NCI-H510A treated with DMSO at 0.1 percent for 48 hours (cell line): ENCODE results near the gene OR13C3.
"Not testable (repeated sequence)": the region's sequence is repeated elsewhere in the genome, so short reads cannot be mapped to it uniquely, and the experiment has no call there.

ENCODE experiments used
- DNase-seq: peaks from one replicate; lab custom pipeline; 2025; lab: John Stamatoyannopoulos, UW

OR13C3 gene

DNA sequence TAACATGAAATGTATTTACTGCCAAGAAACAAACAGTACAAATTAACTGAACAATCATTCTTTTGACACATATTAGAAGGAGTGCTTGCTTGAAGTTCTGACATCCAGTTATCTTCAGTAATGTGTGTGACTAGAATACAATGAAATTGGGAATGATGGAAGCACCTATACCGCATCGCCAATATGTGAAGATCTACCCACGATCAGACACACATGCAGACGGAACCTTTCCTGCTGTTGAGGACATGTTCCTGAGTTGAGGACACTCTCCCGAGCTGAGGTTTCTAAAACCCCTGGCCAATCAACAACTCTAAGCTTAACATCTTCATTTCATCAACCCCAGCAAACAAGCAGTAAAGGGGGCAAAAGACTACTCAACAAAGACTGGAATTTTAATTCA, at the start of gene OR13C3:
TSS of gene OR13C3 (minus strand) at position 101 of the 400 bp plus-strand sequence. CDS start 133 bp downstream, outside the sequence.
- DNase-seq, result no peak

DNA sequence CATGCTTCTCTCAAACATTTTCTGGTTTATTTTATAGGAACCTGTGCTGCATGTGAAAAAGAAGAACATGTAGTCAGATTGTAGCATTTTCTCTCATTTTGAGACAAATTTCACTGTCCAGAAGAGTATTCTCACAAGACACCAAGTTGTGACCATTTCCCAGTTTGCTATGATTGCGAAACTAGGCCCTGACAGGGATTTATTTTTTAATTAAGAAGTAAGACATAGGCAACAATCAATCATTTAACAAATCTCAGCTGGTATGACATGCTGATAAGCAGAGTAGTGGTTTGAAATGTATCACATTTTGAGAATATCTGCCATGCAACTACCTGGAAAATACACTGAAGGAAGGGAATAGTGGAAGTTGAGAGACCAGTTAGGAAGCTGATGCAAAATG, 43.9 kb upstream of the OR13C3 start:
- DNase-seq, result no peak

DNA sequence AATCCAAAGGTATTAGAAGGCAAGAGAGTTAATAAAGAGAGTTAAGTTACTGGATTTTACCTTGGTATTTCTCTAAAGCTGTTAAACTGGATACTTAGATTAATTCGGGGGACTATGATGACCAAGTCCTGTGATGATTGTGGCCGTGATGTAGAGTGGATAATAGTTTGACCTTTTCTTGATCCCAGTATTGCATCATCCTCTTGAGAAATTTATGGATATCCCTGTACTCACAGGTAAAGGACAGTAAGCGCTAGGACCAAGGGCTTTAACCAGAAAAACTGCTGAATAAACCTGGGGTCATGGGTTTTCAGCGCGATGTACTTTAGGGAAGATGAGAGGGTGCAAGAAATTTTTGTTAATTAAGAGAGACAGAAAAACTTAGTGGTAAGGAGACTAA, 40.6 kb upstream of the OR13C3 start:
- no peak for DNase-seq

DNA sequence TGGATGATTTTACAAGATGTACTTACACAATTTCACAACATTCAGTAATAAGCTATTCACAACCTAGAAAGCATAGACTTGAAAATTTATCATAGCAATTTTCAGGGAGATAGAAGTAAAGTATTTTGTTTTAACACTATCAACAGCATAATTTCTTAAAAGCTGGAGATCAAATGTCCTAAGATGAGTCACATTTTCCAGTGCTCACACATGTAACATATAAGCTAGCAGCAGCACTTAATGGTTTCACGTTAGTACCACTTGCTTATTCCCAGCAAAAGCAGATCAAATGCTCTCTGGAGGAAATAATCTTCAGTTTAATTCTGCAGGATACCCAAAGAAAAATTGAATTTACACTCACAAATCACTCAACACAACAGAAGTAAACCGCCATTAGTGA, 38.8 kb upstream of the OR13C3 start:
- DNase-seq, result no peak

DNA sequence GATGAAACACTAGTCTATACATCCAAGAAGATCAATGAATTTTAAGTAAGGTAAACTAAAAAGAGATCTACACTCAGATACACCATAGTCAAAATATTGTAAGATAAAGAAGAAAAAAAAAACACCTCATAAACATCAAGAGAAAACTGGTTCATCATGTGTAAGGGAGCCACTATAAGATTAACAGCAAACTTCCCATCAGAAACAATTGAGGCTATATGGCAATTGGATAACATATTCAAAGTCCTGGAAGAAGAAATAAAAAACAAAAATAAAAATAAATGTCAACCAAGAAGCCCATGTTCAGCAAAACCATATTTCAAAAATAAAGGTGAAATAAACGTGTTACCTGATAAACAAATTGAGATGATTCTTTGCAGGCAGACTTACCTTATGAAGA, 36.0 kb upstream of the OR13C3 start:
- peak; percentile 1 for DNase-seq

DNA sequence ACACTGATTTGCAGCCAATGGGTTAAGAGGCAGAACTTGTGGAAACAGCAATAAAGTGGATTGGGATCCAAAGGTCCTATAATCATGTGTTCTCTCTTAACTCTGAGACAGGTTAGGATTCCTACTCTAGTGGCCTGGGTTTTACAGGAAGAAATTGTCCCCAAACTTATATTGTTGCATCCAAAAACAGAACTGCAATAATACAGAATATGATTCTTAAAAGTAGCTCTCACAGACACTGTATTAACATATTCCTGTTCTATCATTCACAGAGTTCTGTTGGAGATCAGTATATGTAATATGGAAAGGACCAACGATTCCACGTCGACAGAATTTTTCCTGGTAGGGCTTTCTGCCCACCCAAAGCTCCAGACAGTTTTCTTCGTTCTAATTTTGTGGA, 32.2 kb upstream of the OR13C3 start, which contains the start of gene OR13C8:
TSS of gene OR13C8 (plus strand) at position 301 of the 400 bp plus-strand sequence. CDS start at position 301, 0 bp downstream.
- DNase-seq, result no peak

DNA sequence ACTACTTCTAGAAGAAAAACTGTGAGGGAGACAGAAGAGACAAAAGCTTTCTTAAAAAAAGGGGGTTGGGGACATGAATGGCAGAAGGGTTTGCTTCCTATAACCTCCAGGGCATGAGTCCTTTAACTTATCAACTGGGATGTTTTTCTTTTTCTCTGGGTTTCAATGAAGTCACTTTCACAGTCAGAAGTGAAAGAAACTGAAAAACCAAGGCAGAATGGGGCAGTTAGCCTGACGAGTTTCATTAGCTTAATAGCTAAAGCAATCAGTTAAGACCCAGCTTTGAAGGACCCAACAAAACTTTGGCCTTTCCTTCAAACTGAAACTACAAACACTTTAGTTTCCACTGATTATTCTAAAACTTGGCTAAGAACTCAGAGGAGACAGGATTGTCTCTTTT, 27.7 kb upstream of the OR13C3 start:
- no peak for DNase-seq

DNA sequence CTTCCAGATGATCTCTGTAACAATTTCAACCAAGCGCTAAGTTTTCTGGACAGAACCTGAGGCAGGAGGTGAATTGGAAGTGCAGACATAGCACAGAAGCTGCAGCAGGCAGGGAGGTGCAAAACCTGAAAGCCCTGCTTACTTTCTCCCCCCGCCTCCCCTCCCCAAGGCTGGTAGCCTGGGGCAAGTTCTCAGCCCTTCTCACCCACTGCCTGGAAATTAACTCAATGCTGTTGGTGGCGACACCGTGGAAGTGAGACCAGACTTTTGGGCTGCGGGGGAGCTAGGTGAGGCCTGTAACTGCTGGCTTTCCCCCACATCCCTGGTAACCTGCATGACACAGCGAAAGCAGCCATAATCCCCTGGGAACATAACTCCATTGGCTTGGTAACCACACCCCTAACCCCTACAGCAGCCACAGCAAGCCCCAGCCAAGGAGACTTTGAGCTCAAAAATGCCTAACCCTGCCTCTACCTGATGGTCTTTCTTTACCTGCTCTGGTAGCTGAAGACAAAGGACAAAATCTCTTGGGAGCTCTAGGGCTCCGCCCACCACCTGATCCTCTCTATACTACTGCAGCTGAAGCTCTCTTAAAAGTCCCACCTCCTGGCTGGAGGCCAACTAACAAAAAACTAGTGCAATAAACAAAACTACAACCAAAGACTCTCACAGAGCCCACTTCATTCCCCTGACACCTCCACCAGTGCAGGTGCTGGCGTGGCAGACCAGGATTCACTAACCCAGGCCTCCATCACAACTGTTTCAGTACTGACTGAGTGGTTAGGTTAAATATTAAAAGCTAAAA, 20.4 kb upstream of the OR13C3 start:
- no peak for DNase-seq

DNA sequence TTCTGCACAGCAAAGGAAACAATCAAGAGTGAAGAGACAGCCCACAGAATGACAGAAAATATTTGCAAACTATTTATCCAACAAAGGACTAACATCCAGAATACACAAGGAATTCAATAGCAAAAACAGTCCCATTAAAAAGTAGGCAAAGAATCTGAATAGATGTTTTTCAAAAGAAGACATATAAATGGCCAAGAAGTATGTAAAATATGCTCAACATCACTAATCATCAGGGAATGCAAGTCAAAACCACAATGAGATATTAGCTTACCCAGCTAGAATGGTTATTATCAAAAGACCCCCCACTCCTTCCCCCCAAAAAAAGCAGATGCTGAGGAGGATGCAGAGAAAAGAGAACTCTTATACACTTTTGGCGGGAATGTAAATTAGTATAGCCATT, 18.9 kb upstream of the OR13C3 start:
- no peak for DNase-seq

DNA sequence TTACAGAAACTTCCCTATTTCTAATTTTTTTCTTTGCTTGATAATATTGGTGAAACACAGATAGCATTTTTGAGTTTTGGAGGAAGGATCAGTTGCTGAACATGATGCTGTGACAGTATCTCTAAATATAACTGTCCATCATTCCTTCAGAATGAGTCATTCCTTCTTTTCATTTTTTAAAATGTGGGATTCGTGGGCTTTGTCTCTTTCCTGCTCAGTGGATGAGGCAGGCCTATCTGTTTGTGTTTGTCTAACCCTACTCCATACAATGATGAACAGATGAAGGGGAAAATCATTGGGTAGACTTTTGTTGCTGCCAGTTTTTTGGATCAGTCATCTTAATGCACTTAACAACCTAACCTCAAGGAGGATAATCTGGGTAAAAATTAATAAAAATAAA, 16.6 kb upstream of the OR13C3 start:
- DNase-seq, result no peak

DNA sequence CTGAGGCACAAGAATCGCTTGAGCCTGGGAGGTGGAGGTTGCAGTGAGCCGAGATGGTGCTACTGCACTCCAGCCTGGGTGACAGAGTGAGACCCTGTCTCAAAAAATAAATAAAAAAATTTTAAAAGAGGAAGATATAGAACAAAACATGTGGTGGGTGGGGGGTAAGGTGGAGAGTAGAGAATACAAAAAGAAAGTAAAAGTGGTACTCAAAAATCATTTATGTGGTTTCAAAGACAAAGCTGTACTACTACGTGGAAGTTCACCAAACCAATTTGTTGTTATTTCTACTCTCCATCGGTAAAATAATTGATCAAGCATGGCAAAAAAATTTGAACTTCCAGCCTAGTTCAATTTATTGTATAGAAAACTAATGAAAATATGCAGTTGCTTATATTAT, 8.0 kb upstream of the OR13C3 start:
- DNase-seq, result no peak

DNA sequence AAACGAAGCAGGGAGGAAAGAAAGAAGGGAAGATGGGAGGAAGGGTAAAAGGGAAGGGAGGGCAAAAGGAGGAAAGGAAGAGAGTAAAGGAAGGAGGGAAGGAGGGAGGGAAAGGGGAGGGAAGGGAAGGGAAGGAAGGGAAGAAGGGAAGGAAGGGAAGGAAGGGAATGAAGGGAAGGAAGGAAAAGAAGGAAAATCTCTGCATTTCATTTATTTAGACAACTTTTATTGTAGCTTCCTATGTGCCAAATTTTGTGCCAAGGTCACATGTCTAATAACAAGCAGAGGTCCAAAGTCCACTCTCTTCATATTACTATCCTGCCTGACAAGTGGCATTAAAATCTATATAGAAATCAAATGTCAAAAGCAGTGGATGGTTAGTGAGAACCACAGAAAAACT, 2.6 kb upstream of the OR13C3 start:
- no peak for DNase-seq

DNA sequence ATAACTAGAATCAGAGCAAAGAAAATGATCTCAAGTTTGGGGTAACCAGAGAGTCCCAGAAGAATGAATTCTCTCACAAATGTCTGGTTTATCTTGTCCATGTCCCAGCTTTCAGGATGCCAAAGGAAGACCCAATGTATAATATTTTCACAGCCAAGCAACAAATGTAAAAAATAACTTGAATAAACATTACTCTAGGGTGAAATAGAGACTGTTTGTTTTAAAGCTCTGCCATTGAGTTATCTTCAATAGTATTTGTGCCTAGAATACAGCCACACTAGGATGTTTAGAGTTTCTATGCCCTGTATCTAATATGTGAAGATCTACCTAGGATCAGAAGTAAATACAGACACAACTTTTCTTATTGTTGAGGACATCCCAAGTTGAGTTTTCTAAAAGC, 9.5 kb downstream of the OR13C3 start, which contains the start of gene OR13C4:
TSS of gene OR13C4 (minus strand) at position 101 of the 400 bp plus-strand sequence. CDS start at position 101, 0 bp downstream.
- no peak for DNase-seq

DNA sequence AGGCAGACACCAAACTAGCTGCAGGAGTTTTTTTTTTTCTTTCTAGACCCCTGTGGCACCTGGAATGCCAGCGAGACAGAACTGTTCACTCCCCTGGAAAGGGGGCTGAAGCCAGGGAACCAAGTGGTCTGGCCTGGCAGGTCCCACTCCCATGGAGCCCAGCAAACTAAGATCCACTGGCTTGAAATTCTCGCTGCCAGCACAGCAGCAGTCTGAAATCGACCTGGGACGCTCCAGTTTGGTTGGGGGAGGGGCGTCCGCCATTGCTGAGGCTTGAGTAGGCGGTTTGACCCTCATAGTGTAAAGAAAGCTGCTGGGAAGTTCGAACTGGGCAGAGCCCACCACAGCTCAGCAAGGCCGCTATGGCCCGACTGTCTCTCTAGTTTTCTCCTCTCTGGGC, 16.4 kb downstream of the OR13C3 start:
- DNase-seq, result not testable (repeated sequence)

DNA sequence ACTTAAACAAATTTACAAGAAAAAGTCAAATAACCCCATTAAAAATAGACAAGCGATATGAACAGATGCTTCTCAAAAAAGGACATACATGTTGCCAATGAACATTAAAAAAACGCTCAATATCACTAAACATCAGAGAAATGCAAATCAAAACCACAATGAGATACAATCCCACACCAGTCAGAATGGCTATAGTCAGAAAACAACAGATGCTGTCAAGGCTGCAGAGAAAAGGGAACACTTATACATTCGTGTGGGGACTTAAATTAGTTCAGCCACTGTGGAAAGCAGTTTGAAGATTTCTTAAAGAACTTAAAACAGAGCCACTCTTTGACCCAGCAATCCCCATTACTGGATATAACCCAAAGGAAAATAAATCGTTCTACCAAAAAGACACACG, 21.8 kb downstream of the OR13C3 start:
- no peak for DNase-seq

DNA sequence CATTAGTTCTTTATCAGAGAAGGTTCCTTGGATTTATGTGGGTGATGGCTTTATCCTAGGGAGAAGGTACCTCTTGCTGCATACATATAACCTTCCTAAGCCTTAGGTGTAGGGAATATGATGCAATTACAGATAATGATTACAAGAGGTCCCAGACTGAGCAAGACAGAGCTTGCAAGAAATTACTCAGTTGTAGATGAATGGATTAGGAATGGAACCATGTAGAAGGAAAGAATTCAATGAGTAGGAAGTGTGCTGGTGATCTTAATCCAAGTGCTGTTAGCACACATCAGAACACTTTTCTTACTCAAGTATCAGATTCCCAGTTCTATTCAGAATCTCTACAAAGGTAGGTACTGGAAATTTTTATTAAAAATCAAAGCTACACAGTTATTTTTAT, 30.1 kb downstream of the OR13C3 start:
- DNase-seq, result no peak

DNA sequence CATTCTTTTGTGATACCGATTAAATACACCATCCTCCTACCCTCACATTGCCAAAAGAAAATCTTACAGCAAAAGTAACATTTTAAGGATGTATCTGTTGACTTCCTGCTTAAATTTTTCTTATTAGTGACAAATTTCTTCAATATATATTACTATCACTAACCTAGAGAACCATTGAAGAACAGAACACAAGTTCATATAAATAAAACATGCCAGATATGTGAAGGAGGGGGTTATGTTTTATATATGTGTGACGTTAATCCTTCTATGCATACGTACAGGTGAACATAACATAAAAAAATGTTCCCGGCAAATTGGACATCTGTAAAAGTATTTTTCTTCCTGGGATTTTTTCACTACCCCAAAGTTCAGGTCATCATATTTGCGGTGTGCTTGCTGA, 32.7 kb downstream of the OR13C3 start, which contains the start of gene OR13F1:
TSS of gene OR13F1 (plus strand) at position 301 of the 400 bp plus-strand sequence. CDS start at position 301, 0 bp downstream.
- no peak for DNase-seq

DNA sequence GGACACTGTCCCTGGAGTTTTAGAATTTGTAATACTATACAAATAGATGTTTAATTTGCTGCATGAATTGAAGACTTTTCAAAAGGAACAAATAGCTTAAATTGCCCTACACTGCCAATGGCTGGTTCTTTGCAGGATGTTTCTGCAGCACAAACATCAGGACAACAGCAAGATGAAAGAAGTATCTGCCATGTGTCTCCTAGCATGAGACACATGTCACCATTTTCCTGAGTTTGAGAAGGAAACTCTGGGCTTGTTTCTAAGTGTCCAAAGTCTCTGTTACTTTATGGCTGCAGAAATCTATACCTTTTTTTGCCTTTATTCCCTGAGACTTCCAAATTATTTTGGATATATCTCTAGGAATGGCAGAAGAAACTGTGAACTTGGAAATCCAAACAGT, 33.2 kb downstream of the OR13C3 start:
- no peak for DNase-seq

DNA sequence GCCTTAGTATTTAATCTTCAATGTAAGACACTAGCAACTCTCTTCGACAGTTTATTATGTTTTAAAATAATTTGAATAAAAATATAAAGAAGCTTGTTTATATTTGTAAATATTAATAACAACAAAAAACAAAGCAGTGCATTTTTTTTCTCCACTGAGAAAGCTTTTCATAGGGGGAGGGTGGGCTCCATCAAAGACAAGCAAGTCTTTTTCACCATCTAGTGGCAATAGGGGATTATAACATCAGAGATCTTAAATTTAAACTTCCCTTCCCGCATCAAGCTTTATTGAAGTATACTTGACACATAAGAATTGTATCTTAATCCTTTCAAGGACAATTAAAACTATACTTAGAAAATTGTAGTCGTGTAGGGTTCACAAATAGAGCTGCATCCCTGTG, 41.8 kb downstream of the OR13C3 start:
- peak; percentile 40 for DNase-seq
